ENCODE results near the gene CCDC78.

- TF ChIP-seq CTCF (IDR thresholded peaks at IDR 0.05; ENCODE audit: poor library complexity, severe bottlenecking), result no peak
- no peak for TF ChIP-seq POLR2AphosphoS5 (IDR thresholded peaks at IDR 0.05)
These were observed 23.9 kb downstream of the CCDC78 start for GRCh38 chr16:702341-702740.

All from neural cell (in vitro differentiated cells).